H1 (cell line): ENCODE measurements around the gene TMEM140. TPM values are rescaled to one million over a fixed set of nuclear protein-coding genes. Genes with fewer than 3 reads are reported as not detected.

Experiments used
- KDM5A ChIP-seq: fragments of 200-600 bp; IDR thresholded peaks from 2 replicates; pipeline ENCODE4 v1.7.1; 2012; ENCODE audit warnings: mild to moderate bottlenecking, low read length, inconsistent platforms, mixed read lengths
- NANOG ChIP-seq: IDR thresholded peaks from 2 replicates; pipeline ENCODE4 v1.6.1; 2011; ENCODE audit warnings: low read length, low read depth, mild to moderate bottlenecking, inconsistent platforms; ENCODE audit not compliant: insufficient read depth, poor library complexity, severe bottlenecking
- polyA plus RNA-seq, 7 experiments: library from polyadenylated mRNA; depleted of rRNA in 3 of 7; stranded (reverse) in 5 of 7; unstranded in 2 of 7; fragments of >200 nt in 5 of 7; fragments of 200-250 nt in 2 of 7; gene quantifications; 1 replicate in 5 of 7; 2 replicates in 1 of 7; 4 replicates in 1 of 7; pipeline versions ENCODE4 v1.2.1 to v1.2.3, GENCODE V29; 2011 to 2013; ENCODE audit warnings: missing spikeins in 2 of 7, mixed read lengths in 2 of 7
- total RNA-seq: library from RNA; stranded (reverse); fragmentation: NEBNext Ultra II Directional; extraction: Animal tissue kit (Norgen Biotek cat#: 25700); gene quantifications from 2 replicates; pipeline ENCODE4 v1.2.1, GENCODE V29; 2021

The TMEM140 gene
- total and polyA plus RNA-seq, 2 of the 8 experiments (the other 6 are each of a cell fraction or from before 2014, with no cell fraction given), result not detected

DNA sequence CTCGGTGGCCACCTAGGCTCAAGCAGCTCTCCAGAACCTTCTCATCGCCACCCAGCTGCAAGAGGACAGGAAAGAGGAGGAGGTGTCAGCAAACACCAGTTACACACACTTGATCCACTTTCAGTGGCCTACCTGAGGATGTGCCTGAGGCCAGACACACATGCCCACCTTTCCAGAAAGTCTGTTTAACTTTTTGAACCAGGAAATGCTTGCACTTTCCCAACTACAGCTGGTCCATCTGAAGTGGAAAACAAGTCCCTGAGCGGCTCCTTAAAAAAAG, 38.3 kb downstream of the TMEM140 start (continued):
- TF ChIP-seq KDM5A, result no peak
- no peak for TF ChIP-seq NANOG
